ENCODE data around the gene AMDHD2.
A peak's percentile ranks its signal among the peaks of the same experiment; 100 is the strongest.

Gene AMDHD2

GRCh38 chr16:2473446-2473926 is 46.7 kb upstream of the AMDHD2 start:
- TF ChIP-seq, protein P1, sequence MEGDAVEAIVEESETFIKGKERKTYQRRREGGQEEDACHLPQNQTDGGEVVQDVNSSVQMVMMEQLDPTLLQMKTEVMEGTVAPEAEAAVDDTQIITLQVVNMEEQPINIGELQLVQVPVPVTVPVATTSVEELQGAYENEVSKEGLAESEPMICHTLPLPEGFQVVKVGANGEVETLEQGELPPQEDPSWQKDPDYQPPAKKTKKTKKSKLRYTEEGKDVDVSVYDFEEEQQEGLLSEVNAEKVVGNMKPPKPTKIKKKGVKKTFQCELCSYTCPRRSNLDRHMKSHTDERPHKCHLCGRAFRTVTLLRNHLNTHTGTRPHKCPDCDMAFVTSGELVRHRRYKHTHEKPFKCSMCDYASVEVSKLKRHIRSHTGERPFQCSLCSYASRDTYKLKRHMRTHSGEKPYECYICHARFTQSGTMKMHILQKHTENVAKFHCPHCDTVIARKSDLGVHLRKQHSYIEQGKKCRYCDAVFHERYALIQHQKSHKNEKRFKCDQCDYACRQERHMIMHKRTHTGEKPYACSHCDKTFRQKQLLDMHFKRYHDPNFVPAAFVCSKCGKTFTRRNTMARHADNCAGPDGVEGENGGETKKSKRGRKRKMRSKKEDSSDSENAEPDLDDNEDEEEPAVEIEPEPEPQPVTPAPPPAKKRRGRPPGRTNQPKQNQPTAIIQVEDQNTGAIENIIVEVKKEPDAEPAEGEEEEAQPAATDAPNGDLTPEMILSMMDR (IDR thresholded peaks at IDR 0.05; ENCODE audit: insufficient read depth, low read depth, low read length, missing control alignments): no peak
- peak overlapping the region; percentile 29 for H3K4me3 ChIP-seq (ENCODE audit: low read depth, low read length)
- no peak for DNase-seq (ENCODE audit: low read depth)

- TF ChIP-seq, protein P1 (IDR thresholded peaks at IDR 0.05; ENCODE audit: insufficient read depth, low read depth, low read length, missing control alignments): peak; percentile 55
- peak overlapping the region; percentile 92 for H3K4me3 ChIP-seq (ENCODE audit: low read depth, low read length)
- peak; percentile 72 for DNase-seq (ENCODE audit: low read depth)
Observed at GRCh38 chr16:2473999-2474876, 45.9 kb upstream of the AMDHD2 start.

GRCh38 chr16:2474877-2475412 is 45.2 kb upstream of the AMDHD2 start, which contains the start of gene TBC1D24:
Gene TBC1D24 (plus strand): TSS chr16:2475127. CDS start chr16:2496149, 21,022 bp downstream.
- TF ChIP-seq, protein P1 (IDR thresholded peaks at IDR 0.05; ENCODE audit: insufficient read depth, low read depth, low read length, missing control alignments): no peak
- peak; percentile 92 for DNase-seq (ENCODE audit: low read depth)
- peak within 1 kb of the TSS; percentile 92 for H3K4me3 ChIP-seq (ENCODE audit: low read depth, low read length)

- peak; percentile 44 for DNase-seq (ENCODE audit: low read depth)
Observed at GRCh38 chr16:2475413-2476344, 44.5 kb upstream of the AMDHD2 start.

DNA sequence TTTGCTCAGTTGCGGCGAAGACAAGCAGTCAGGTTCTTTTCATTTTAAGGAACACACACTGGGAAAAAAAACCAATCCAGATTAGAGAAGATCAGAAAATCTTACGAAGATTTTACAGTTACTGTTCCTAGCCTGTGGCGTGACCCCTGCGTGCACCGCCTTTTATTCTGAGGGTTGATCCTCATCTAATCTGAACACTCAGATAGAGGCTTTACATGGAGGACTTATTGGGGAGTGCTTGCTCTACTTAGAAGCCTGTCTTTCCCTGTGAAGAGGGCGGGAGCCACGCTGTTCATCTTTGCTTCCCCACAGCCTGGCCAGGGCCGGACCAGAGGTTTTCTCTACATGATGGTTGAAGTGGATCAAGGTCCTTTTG is 43.8 kb upstream of the AMDHD2 start:
- DNase-seq (ENCODE audit: low read depth): no peak
- no peak overlapping the region for H3K4me3 ChIP-seq (ENCODE audit: low read depth, low read length)
- TF ChIP-seq, protein P1 (IDR thresholded peaks at IDR 0.05; ENCODE audit: insufficient read depth, low read depth, low read length, missing control alignments): no peak

More at GRCh38 chr16:2475413-2476344, 44.5 kb upstream of the AMDHD2 start:
- TF ChIP-seq, protein P1 (IDR thresholded peaks at IDR 0.05; ENCODE audit: insufficient read depth, low read depth, low read length, missing control alignments): no peak
- H3K4me3 ChIP-seq (ENCODE audit: low read depth, low read length): peak overlapping the region; percentile 62

GRCh38 chr16:2476741-2477140 is 43.4 kb upstream of the AMDHD2 start:
- TF ChIP-seq, protein P1 (IDR thresholded peaks at IDR 0.05; ENCODE audit: insufficient read depth, low read depth, low read length, missing control alignments): no peak
- no peak overlapping the region for H3K4me3 ChIP-seq (ENCODE audit: low read depth, low read length)
- DNase-seq (ENCODE audit: low read depth): no peak

Measured in GM12865 (cell line).